H1 (cell line): ENCODE measurements around the gene HTR4. TPM values are rescaled to one million over a fixed set of nuclear protein-coding genes. Genes with fewer than 3 reads are reported as not detected.

ENCODE experiments used
- CTCF ChIA-PET: fragments of 300-600 bp; sonication (Branson Sonifier 250); formaldehyde crosslinking; loops from one replicate; lab custom pipeline; 2021; ENCODE audit not compliant: partially characterized antibody; lab: Charles Lee
- POLR2A ChIA-PET: fragments of 300-600 bp; sonication (Branson Sonifier 250); formaldehyde crosslinking; loops from one replicate; lab custom pipeline; 2021; ENCODE audit warnings: inconsistent platforms; ENCODE audit not compliant: partially characterized antibody; lab: Charles Lee
- DNase-seq, 2 experiments: peaks; one replicate each; pipeline versions ENCODE4 v3.0.0 to v3.0.0-alpha.2; 2010 to 2022; ENCODE audit warnings: low spot score in 2 of 2, low read depth in 1 of 2, mixed read lengths in 1 of 2
- FAIRE-seq: peaks from 2 replicates; lab custom pipeline; 2011; peaks lifted over from hg19 to GRCh38; lab: Jason Lieb, UNC
- H2AFZ ChIP-seq: 2 replicates; pipeline ENCODE4 v1.8.1; 2012; ENCODE audit warnings: low read length, inconsistent platforms
- H2AK5ac ChIP-seq: 2 replicates; pipeline ENCODE4 v1.6.1; 2013; ENCODE audit warnings: low read depth, low read length
- H2BK120ac ChIP-seq: replicated peaks from 2 replicates; pipeline ENCODE3; 2013; ENCODE audit warnings: low read depth, low read length, inconsistent platforms
- H2BK12ac ChIP-seq: 2 replicates; pipeline ENCODE4 v1.6.1; 2013; ENCODE audit warnings: low read depth, low read length
- H2BK15ac ChIP-seq: 2 replicates; pipeline ENCODE4 v1.6.1; 2013; ENCODE audit warnings: low read length
- H2BK20ac ChIP-seq: 2 replicates; pipeline ENCODE4 v1.6.1; 2013; ENCODE audit warnings: low read length
- H2BK5ac ChIP-seq: 2 replicates; pipeline ENCODE4 v1.6.1; 2013; ENCODE audit warnings: low read depth, low read length
- H3K14ac ChIP-seq: 2 replicates; pipeline ENCODE4 v1.6.1; 2013; ENCODE audit warnings: inconsistent platforms; ENCODE audit not compliant: insufficient read length
- H3K18ac ChIP-seq: 2 replicates; pipeline ENCODE4 v1.6.1; 2013; ENCODE audit warnings: low read length; ENCODE audit errors: extremely low read depth
- H3K23ac ChIP-seq: 2 replicates; pipeline ENCODE4 v1.6.1; 2013; ENCODE audit warnings: inconsistent platforms; ENCODE audit not compliant: insufficient read length
- H3K23me2 ChIP-seq: 2 replicates; pipeline ENCODE4 v1.6.1; 2013; ENCODE audit warnings: low read depth, low read length
- H3K27ac ChIP-seq: 2 replicates; pipeline ENCODE4 v1.6.1; 2011; ENCODE audit warnings: low read depth, low read length, inconsistent platforms
- H3K27me3 ChIP-seq, 4 experiments: replicated peaks in 1 of 4; 1 replicate in 1 of 4; 2 replicates in 3 of 4; pipeline versions ENCODE4 v1.6.1 to v1.8.1; 2011 to 2013; ENCODE audit warnings: low read length in 3 of 4, mild to moderate bottlenecking in 3 of 4, inconsistent platforms in 2 of 4, mixed read lengths in 2 of 4, moderate library complexity in 1 of 4; ENCODE audit not compliant: control insufficient read depth in 3 of 4, insufficient read depth in 3 of 4; ENCODE audit errors: extremely low read depth in 1 of 4
- H3K36me3 ChIP-seq, 4 experiments: 2 replicates each; pipeline versions ENCODE4 v1.6.1 to v1.8.1; 2011 to 2013; ENCODE audit warnings: mild to moderate bottlenecking in 4 of 4, low read length in 3 of 4, moderate library complexity in 2 of 4, control low read depth in 1 of 4, inconsistent platforms in 1 of 4; ENCODE audit not compliant: insufficient read depth in 4 of 4, control insufficient read depth in 2 of 4
- H3K4ac ChIP-seq: replicated peaks from 2 replicates; pipeline ENCODE3; 2013; ENCODE audit warnings: low read length, low read depth, mixed read lengths, inconsistent platforms; ENCODE audit not compliant: insufficient read length
- H3K4me1 ChIP-seq, 4 experiments: replicated peaks in 1 of 4; 1 replicate in 1 of 4; 2 replicates in 3 of 4; pipeline versions ENCODE4 v1.6.1 to v1.8.1; 2011 to 2013; ENCODE audit warnings: low read length in 3 of 4, inconsistent platforms in 2 of 4, mixed read lengths in 1 of 4; ENCODE audit not compliant: insufficient read depth in 4 of 4, control insufficient read depth in 3 of 4
- H3K4me2 ChIP-seq, 2 experiments: 2 replicates each; pipeline versions ENCODE4 v1.6.1 to v1.8.1; 2011 to 2013; ENCODE audit warnings: low read depth in 2 of 2, low read length in 2 of 2, control low read depth in 1 of 2, inconsistent platforms in 1 of 2, mild to moderate bottlenecking in 1 of 2; ENCODE audit not compliant: insufficient read depth in 1 of 2
- H3K4me3 ChIP-seq, 4 experiments: fragments of 200-600, 300-600 bp in 1 of 4; sonication (generic), shearing (Covaris generic), sonication (Bioruptor Twin) in 1 of 4; 2 replicates each; pipeline versions ENCODE4 v1.5.1 to v1.8.1; 2011 to 2016; ENCODE audit warnings: low read length in 4 of 4, low read depth in 3 of 4, control low read depth in 2 of 4, inconsistent platforms in 2 of 4, mild to moderate bottlenecking in 2 of 4, mixed read lengths in 1 of 4, moderate library complexity in 1 of 4; ENCODE audit not compliant: insufficient read depth in 2 of 4; ENCODE audit errors: extremely low read depth in 1 of 4
- H3K56ac ChIP-seq: replicated peaks from 2 replicates; pipeline ENCODE3; 2013; ENCODE audit warnings: low read depth, mild to moderate bottlenecking, mixed read lengths, low read length, inconsistent platforms; ENCODE audit not compliant: insufficient read length
- H3K79me1 ChIP-seq: 2 replicates; pipeline ENCODE4 v1.6.1; 2013; ENCODE audit warnings: low read depth, low read length, control low read depth
- H3K79me2 ChIP-seq, 2 experiments: 2 replicates each; pipeline versions ENCODE4 v1.6.1 to v1.8.1; 2012 to 2013; ENCODE audit warnings: low read length in 2 of 2, mild to moderate bottlenecking in 2 of 2, inconsistent platforms in 1 of 2; ENCODE audit not compliant: insufficient read depth in 2 of 2, control insufficient read depth in 1 of 2
- H3K9ac ChIP-seq, 4 experiments: replicated peaks in 1 of 4; 1 replicate in 1 of 4; 2 replicates in 3 of 4; pipeline versions ENCODE4 v1.6.1 to v1.8.1; 2011 to 2013; ENCODE audit warnings: low read depth in 3 of 4, low read length in 3 of 4, control low read depth in 2 of 4, mild to moderate bottlenecking in 2 of 4, moderate library complexity in 2 of 4, inconsistent platforms in 1 of 4; ENCODE audit errors: extremely low read depth in 1 of 4
- H3K9me3 ChIP-seq, 2 experiments: 2 replicates each; pipeline versions ENCODE4 v1.6.1 to v1.8.1; 2012 to 2013; ENCODE audit warnings: mild to moderate bottlenecking in 2 of 2, moderate library complexity in 2 of 2, control low read depth in 1 of 2, inconsistent platforms in 1 of 2, low read depth in 1 of 2, low read length in 1 of 2, mixed read lengths in 1 of 2; ENCODE audit not compliant: insufficient read depth in 2 of 2
- H4K20me1 ChIP-seq, 2 experiments: replicated peaks in 1 of 2; 2 replicates each; pipeline versions ENCODE3 to v1.8.1; 2011 to 2013; ENCODE audit warnings: inconsistent platforms in 2 of 2, low read length in 2 of 2, mild to moderate bottlenecking in 1 of 2; ENCODE audit not compliant: insufficient read depth in 2 of 2, control insufficient read depth in 1 of 2
- H4K5ac ChIP-seq: 2 replicates; pipeline ENCODE4 v1.6.1; 2013; ENCODE audit warnings: low read length, low read depth, mixed read lengths, inconsistent platforms; ENCODE audit not compliant: insufficient read length
- H4K8ac ChIP-seq: 2 replicates; pipeline ENCODE4 v1.8.0; 2013; ENCODE audit warnings: mild to moderate bottlenecking, moderate library complexity, low read length, inconsistent platforms; ENCODE audit not compliant: insufficient read depth; ENCODE audit errors: extremely low read depth
- H4K91ac ChIP-seq: replicated peaks from 2 replicates; pipeline ENCODE3; 2013; ENCODE audit warnings: low read length, mixed read lengths, inconsistent platforms; ENCODE audit not compliant: insufficient read length
- BCL11A ChIP-seq, 2 experiments: IDR thresholded peaks; one replicate each; pipeline ENCODE4 v1.6.1; 2011; ENCODE audit warnings: low read depth in 2 of 2, low read length in 2 of 2, mild to moderate bottlenecking in 2 of 2
- CBX5 ChIP-seq: fragments of 300-800, 300-1000 bp; sonication (generic); IDR thresholded peaks from 2 replicates; pipeline ENCODE4 v1.7.1; 2016; ENCODE audit warnings: antibody characterized with exemption, low read length, low read depth
- GTF2F1 ChIP-seq: IDR thresholded peaks from 2 replicates; pipeline ENCODE4 v1.6.1; 2012; ENCODE audit warnings: low read depth, low read length, improper control_type of control experiment, borderline replicate concordance
- HDAC6 ChIP-seq: IDR thresholded peaks from one replicate; pipeline ENCODE4 v1.7.1; 2012; ENCODE audit warnings: low read depth, mild to moderate bottlenecking, inconsistent platforms, low read length, moderate library complexity
- POLR2AphosphoS5 ChIP-seq: IDR thresholded peaks from 2 replicates; pipeline ENCODE4 v1.6.1; 2011; ENCODE audit warnings: low read depth, low read length
- POU5F1 ChIP-seq: IDR thresholded peaks from 2 replicates; pipeline ENCODE4 v1.6.1; 2011; ENCODE audit warnings: low read depth, mild to moderate bottlenecking, low read length, moderate library complexity
- RAD21 ChIP-seq, 2 experiments: IDR thresholded peaks in 1 of 2; conservative IDR thresholded peaks in 1 of 2; 2 replicates each; pipeline ENCODE4 v1.6.1; 2011; ENCODE audit warnings: low read depth in 2 of 2, low read length in 2 of 2, improper control_type of control experiment in 1 of 2, inconsistent platforms in 1 of 2, mild to moderate bottlenecking in 1 of 2, moderate library complexity in 1 of 2
- RFX5 ChIP-seq: IDR thresholded peaks from 2 replicates; pipeline ENCODE4 v1.6.1; 2011; ENCODE audit warnings: low read depth, low read length, improper control_type of control experiment, borderline replicate concordance
- SIX5 ChIP-seq: IDR thresholded peaks from 2 replicates; pipeline ENCODE4 v1.6.1; 2011; ENCODE audit warnings: mild to moderate bottlenecking, low read depth, low read length
- SP2 ChIP-seq: IDR thresholded peaks from 2 replicates; pipeline ENCODE4 v1.6.1; 2012; ENCODE audit warnings: mild to moderate bottlenecking, low read length, inconsistent platforms
- SRF ChIP-seq: IDR thresholded peaks from 2 replicates; pipeline ENCODE4 v1.6.1; 2011; ENCODE audit warnings: mild to moderate bottlenecking, low read depth, low read length, moderate library complexity
- WGBS, 2 experiments: shearing (Covaris generic) in 1 of 2; methylation state at CpG; one replicate each; pipeline versions ENCODE4 v1.1.6 to v1.1.7; 2013 to 2015; ENCODE audit warnings: low lambda C conversion rate in 2 of 2, mixed read lengths in 2 of 2, inconsistent platforms in 1 of 2, low coverage in 1 of 2, missing lambda C conversion rate in 1 of 2; ENCODE audit not compliant: insufficient replicate concordance in 2 of 2, insufficient coverage in 1 of 2, insufficient read length in 1 of 2; ENCODE audit errors: extremely low coverage in 1 of 2, missing lambda C conversion rate in 1 of 2; 5-methylcytosine and 5-hydroxymethylcytosine counted together
- polyA plus RNA-seq, 7 experiments: library from polyadenylated mRNA; depleted of rRNA in 3 of 7; stranded (reverse) in 5 of 7; unstranded in 2 of 7; fragments of >200 nt in 5 of 7; fragments of 200-250 nt in 2 of 7; gene quantifications; 1 replicate in 5 of 7; 2 replicates in 1 of 7; 4 replicates in 1 of 7; pipeline versions ENCODE4 v1.2.1 to v1.2.3, GENCODE V29; 2011 to 2013; ENCODE audit warnings: missing spikeins in 2 of 7, mixed read lengths in 2 of 7
- total RNA-seq: library from RNA; stranded (reverse); fragmentation: NEBNext Ultra II Directional; extraction: Animal tissue kit (Norgen Biotek cat#: 25700); gene quantifications from 2 replicates; pipeline ENCODE4 v1.2.1, GENCODE V29; 2021

HTR4 gene
- total and polyA plus RNA-seq, 2 of the 8 experiments (the other 6 are each of a cell fraction or from before 2014, with no cell fraction given): not detected

GRCh38 chr5:148466236-148466580 is 188.1 kb downstream of the HTR4 start:
- TF ChIP-seq SIX5 (no peak), CBX5 (no peak), RAD21 (IDR thresholded peaks at IDR 0.05 in 1 of 2, conservative IDR thresholded peaks at IDR 0.05 in 1 of 2; ENCODE audit: low read depth in 2 of 2, low read length in 2 of 2) (no peak), BCL11A (IDR thresholded peaks at IDR 0.05; ENCODE audit: low read depth in 2 of 2, low read length in 2 of 2) (no peak), RFX5 (no peak), SP2 (no peak), GTF2F1 (no peak), POLR2AphosphoS5 (no peak), HDAC6 (no peak), POU5F1 (no peak), SRF (no peak)
- Histone ChIP-seq H3K4me2 (no peak overlapping the region), H3K56ac (no peak overlapping the region), H3K9me3 (no peaks in the 10 kb centered on the region), H3K4ac (no peak overlapping the region), H3K27me3 (no peaks in the 10 kb centered on the region), H3K4me1 (no peaks in the 10 kb centered on the region), H3K18ac (no peak overlapping the region), H3K79me2 (no peaks in the 10 kb centered on the region), H3K79me1 (no peaks in the 10 kb centered on the region), H3K9ac (no peak overlapping the region), H4K91ac (no peak overlapping the region), H2BK20ac (no peak overlapping the region), H3K14ac (no peak overlapping the region), H2BK5ac (no peak overlapping the region), H2AFZ (no peak overlapping the region), H3K27ac (no peak overlapping the region), H2BK15ac (no peak overlapping the region), H2BK12ac (no peak overlapping the region), H4K8ac (no peak overlapping the region), H3K23ac (no peak overlapping the region), H3K36me3 (no peaks in the 10 kb centered on the region), H2AK5ac (no peak overlapping the region), H3K4me3 (no peak overlapping the region), H2BK120ac (no peak overlapping the region), H4K20me1 (no peaks in the 10 kb centered on the region), H3K23me2 (no peaks in the 10 kb centered on the region), H4K5ac (no peak overlapping the region)
- WGBS, 2 experiments: 80% methylated on average over 4 of the region's 4 CpGs; no CpG with 5 or more reads in 1 of the 2 experiments
- ChIA-PET POLR2A (no interaction called here), CTCF (interaction anchor here (0.6 to 2.3 kb wide), 5 partner anchors 10 to 540 kb away, joined by 3 to 8 read pairs (median 3); no protein-coding TSS in a partner anchor)
- DNase-seq: no peak
- no peak for FAIRE-seq
